GM12875 (cell line): Measurements from ENCODE around the gene SMPX.
A peak's percentile ranks its signal among the peaks of the same experiment; 100 is the strongest.

Source experiments
- H3K4me3 ChIP-seq: one replicate; pipeline ENCODE4 v1.5.1; 2011; ENCODE audit warnings: low read depth, low read length, control low read depth
- CTCF ChIP-seq: IDR thresholded peaks from 2 replicates; pipeline ENCODE4 v1.5.1; 2011; ENCODE audit warnings: low read depth, mild to moderate bottlenecking, control low read depth, inconsistent platforms, low read length, moderate library complexity, borderline replicate concordance; ENCODE audit not compliant: insufficient read depth

SMPX gene

GRCh38 chrX:21728276-21728968, 29.5 kb downstream of the SMPX start:
- H3K4me3 ChIP-seq: no peak overlapping the region
- no peak for TF ChIP-seq CTCF

- no peak for TF ChIP-seq CTCF
- H3K4me3 ChIP-seq: no peak overlapping the region
These were observed 32.0 kb downstream of the SMPX start for GRCh38 chrX:21725916-21726315.

- no peak overlapping the region for H3K4me3 ChIP-seq
- TF ChIP-seq CTCF: peak; percentile 25; the same call in 1 of the 2 replicates
These were observed 32.4 kb downstream of the SMPX start for GRCh38 chrX:21725496-21725895.

- no peak for TF ChIP-seq CTCF
- H3K4me3 ChIP-seq: no peak overlapping the region
These were observed 34.1 kb downstream of the SMPX start for GRCh38 chrX:21723814-21724213.

- no peak overlapping the region for H3K4me3 ChIP-seq
- TF ChIP-seq CTCF: no peak
These were observed 34.8 kb downstream of the SMPX start for GRCh38 chrX:21723084-21723483.

GRCh38 chrX:21721195-21721594, 36.7 kb downstream of the SMPX start:
- no peak overlapping the region for H3K4me3 ChIP-seq
- no peak for TF ChIP-seq CTCF

GRCh38 chrX:21718575-21718974, 39.3 kb downstream of the SMPX start:
- no peak for TF ChIP-seq CTCF
- H3K4me3 ChIP-seq: no peak overlapping the region
